ENCODE measurements around the gene P3H3.

DNA sequence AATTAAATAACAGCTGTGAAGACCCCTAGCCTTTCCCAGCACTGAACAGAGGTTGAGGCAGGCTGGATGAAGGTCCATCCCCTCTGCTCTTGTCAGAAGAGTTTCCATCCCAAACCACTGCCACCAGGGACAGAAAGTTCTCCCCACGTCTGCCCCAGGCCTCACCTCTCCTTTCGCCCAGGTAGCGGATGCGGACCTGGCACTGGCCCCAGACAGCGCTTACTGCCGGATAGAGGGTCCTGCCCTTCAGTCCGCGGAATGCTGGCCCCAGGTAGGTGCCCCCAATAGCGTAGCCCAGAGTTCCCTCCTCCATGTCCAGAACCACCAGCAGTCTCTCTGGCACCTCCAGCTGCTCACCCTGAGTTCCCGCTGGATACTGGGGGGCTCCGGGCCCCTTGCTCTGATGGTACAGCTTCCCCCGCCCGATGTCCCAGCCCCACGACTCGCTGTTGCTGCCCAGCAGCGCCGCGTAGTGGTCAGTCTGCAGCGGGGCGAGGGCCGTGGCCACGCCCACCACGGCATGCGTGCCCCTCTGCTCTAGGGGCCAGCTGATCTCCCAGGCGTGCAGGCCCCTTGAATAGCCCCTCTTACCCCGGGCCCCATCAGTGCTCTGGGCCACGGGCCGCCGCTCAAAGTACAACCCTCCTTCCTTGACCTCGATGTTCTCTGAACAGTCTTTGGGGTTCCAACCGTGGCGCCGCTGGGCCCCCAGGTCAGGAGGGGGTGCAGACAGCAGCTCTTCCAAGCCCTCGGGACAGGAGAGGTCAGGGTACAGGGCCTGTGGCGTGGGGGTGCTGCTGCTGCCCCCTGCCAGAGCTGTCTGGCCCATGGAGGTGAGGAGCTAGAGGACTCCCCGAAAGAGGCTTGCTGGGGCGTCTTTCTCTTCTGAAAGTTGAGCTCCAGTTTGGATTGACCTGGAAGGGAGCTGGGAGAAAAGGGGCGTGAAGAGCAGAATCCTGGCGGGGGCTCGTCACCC is 44.2 kb downstream of the P3H3 start:
- TF ChIP-seq, protein P1, sequence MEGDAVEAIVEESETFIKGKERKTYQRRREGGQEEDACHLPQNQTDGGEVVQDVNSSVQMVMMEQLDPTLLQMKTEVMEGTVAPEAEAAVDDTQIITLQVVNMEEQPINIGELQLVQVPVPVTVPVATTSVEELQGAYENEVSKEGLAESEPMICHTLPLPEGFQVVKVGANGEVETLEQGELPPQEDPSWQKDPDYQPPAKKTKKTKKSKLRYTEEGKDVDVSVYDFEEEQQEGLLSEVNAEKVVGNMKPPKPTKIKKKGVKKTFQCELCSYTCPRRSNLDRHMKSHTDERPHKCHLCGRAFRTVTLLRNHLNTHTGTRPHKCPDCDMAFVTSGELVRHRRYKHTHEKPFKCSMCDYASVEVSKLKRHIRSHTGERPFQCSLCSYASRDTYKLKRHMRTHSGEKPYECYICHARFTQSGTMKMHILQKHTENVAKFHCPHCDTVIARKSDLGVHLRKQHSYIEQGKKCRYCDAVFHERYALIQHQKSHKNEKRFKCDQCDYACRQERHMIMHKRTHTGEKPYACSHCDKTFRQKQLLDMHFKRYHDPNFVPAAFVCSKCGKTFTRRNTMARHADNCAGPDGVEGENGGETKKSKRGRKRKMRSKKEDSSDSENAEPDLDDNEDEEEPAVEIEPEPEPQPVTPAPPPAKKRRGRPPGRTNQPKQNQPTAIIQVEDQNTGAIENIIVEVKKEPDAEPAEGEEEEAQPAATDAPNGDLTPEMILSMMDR (IDR thresholded peaks at IDR 0.05): peak; percentile 78 to 94 (median 87)
- TF ChIP-seq POLR2A (IDR thresholded peaks at IDR 0.05): no peak
